HepG2 (cell line): Measurements from ENCODE around the gene SIGLEC15.

Source experiments
- ATF6 ChIP-seq: sonication (generic); formaldehyde crosslinking; conservative IDR thresholded peaks from 2 replicates; pipeline ENCODE4 v1.4.0; 2020; ENCODE audit warnings: missing genetic modification reagents
- CTCF ChIP-seq: sonication (generic); formaldehyde crosslinking; IDR thresholded peaks from 2 replicates; pipeline ENCODE4 v1.5.0; 2020; ENCODE audit warnings: mild to moderate bottlenecking, missing genetic modification reagents, moderate library complexity
- EZH2 ChIP-seq: conservative IDR thresholded peaks from 2 replicates; pipeline ENCODE4 v1.6.1; 2012; ENCODE audit warnings: mild to moderate bottlenecking, low read depth, low read length, moderate library complexity
- HDAC6 ChIP-seq: fragments of 200-600 bp; sonication (generic); IDR thresholded peaks from 2 replicates; pipeline ENCODE4 v1.7.0; 2017; ENCODE audit warnings: mild to moderate bottlenecking, antibody characterized with exemption, low read length, low read depth
- POLR2AphosphoS5 ChIP-seq: IDR thresholded peaks from 2 replicates; pipeline ENCODE4 v1.6.1; 2012; ENCODE audit warnings: low read depth, low read length
- SAP130 ChIP-seq: IDR thresholded peaks from 2 replicates; pipeline ENCODE4 v1.6.1; 2016; ENCODE audit warnings: low read depth
- ZNF878 ChIP-seq: sonication (generic); formaldehyde crosslinking; IDR thresholded peaks from 2 replicates; pipeline ENCODE4 v1.8.1; 2023; ENCODE audit warnings: mild to moderate bottlenecking, missing genetic modification reagents, moderate library complexity

GRCh38 chr18:45863469-45863868 lies 38.0 kb downstream of the SIGLEC15 start:
- TF ChIP-seq ATF6 (CRISPR knock-in tag) (no peak), EZH2 (no peak), ZNF878 (no peak), CTCF (no peak), SAP130 (CRISPR knock-in tag) (no peak), HDAC6 (no peak), POLR2AphosphoS5 (no peak)
